H1 (cell line): Measurements from ENCODE around the gene TAF6. TPM values are rescaled to one million over a fixed set of nuclear protein-coding genes. Genes with fewer than 3 reads are reported as not detected.
A peak's percentile ranks its signal among the peaks of the same experiment; 100 is the strongest.

ENCODE experiments used
- CTCF ChIA-PET: fragments of 300-600 bp; sonication (Branson Sonifier 250); formaldehyde crosslinking; loops from one replicate; lab custom pipeline; 2021; ENCODE audit not compliant: partially characterized antibody; lab: Charles Lee
- POLR2A ChIA-PET: fragments of 300-600 bp; sonication (Branson Sonifier 250); formaldehyde crosslinking; loops from one replicate; lab custom pipeline; 2021; ENCODE audit warnings: inconsistent platforms; ENCODE audit not compliant: partially characterized antibody; lab: Charles Lee
- DNase-seq, 2 experiments: peaks; one replicate each; pipeline versions ENCODE4 v3.0.0 to v3.0.0-alpha.2; 2010 to 2022; ENCODE audit warnings: low spot score in 2 of 2, low read depth in 1 of 2, mixed read lengths in 1 of 2
- FAIRE-seq: peaks from 2 replicates; lab custom pipeline; 2011; peaks lifted over from hg19 to GRCh38; lab: Jason Lieb, UNC
- H2AFZ ChIP-seq: 2 replicates; pipeline ENCODE4 v1.8.1; 2012; ENCODE audit warnings: low read length, inconsistent platforms
- H2AK5ac ChIP-seq: 2 replicates; pipeline ENCODE4 v1.6.1; 2013; ENCODE audit warnings: low read depth, low read length
- H2BK120ac ChIP-seq: replicated peaks from 2 replicates; pipeline ENCODE3; 2013; ENCODE audit warnings: low read depth, low read length, inconsistent platforms
- H2BK12ac ChIP-seq: 2 replicates; pipeline ENCODE4 v1.6.1; 2013; ENCODE audit warnings: low read depth, low read length
- H2BK15ac ChIP-seq: 2 replicates; pipeline ENCODE4 v1.6.1; 2013; ENCODE audit warnings: low read length
- H2BK20ac ChIP-seq: 2 replicates; pipeline ENCODE4 v1.6.1; 2013; ENCODE audit warnings: low read length
- H2BK5ac ChIP-seq: 2 replicates; pipeline ENCODE4 v1.6.1; 2013; ENCODE audit warnings: low read depth, low read length
- H3K14ac ChIP-seq: 2 replicates; pipeline ENCODE4 v1.6.1; 2013; ENCODE audit warnings: inconsistent platforms; ENCODE audit not compliant: insufficient read length
- H3K18ac ChIP-seq: 2 replicates; pipeline ENCODE4 v1.6.1; 2013; ENCODE audit warnings: low read length; ENCODE audit errors: extremely low read depth
- H3K23ac ChIP-seq: 2 replicates; pipeline ENCODE4 v1.6.1; 2013; ENCODE audit warnings: inconsistent platforms; ENCODE audit not compliant: insufficient read length
- H3K23me2 ChIP-seq: 2 replicates; pipeline ENCODE4 v1.6.1; 2013; ENCODE audit warnings: low read depth, low read length
- H3K27ac ChIP-seq: 2 replicates; pipeline ENCODE4 v1.6.1; 2011; ENCODE audit warnings: low read depth, low read length, inconsistent platforms
- H3K27me3 ChIP-seq, 4 experiments: replicated peaks in 1 of 4; 1 replicate in 1 of 4; 2 replicates in 3 of 4; pipeline versions ENCODE4 v1.6.1 to v1.8.1; 2011 to 2013; ENCODE audit warnings: low read length in 3 of 4, mild to moderate bottlenecking in 3 of 4, inconsistent platforms in 2 of 4, mixed read lengths in 2 of 4, moderate library complexity in 1 of 4; ENCODE audit not compliant: control insufficient read depth in 3 of 4, insufficient read depth in 3 of 4; ENCODE audit errors: extremely low read depth in 1 of 4
- H3K36me3 ChIP-seq, 4 experiments: 2 replicates each; pipeline versions ENCODE4 v1.6.1 to v1.8.1; 2011 to 2013; ENCODE audit warnings: mild to moderate bottlenecking in 4 of 4, low read length in 3 of 4, moderate library complexity in 2 of 4, control low read depth in 1 of 4, inconsistent platforms in 1 of 4; ENCODE audit not compliant: insufficient read depth in 4 of 4, control insufficient read depth in 2 of 4
- H3K4ac ChIP-seq: replicated peaks from 2 replicates; pipeline ENCODE3; 2013; ENCODE audit warnings: low read length, low read depth, mixed read lengths, inconsistent platforms; ENCODE audit not compliant: insufficient read length
- H3K4me1 ChIP-seq, 4 experiments: replicated peaks in 1 of 4; 1 replicate in 1 of 4; 2 replicates in 3 of 4; pipeline versions ENCODE4 v1.6.1 to v1.8.1; 2011 to 2013; ENCODE audit warnings: low read length in 3 of 4, inconsistent platforms in 2 of 4, mixed read lengths in 1 of 4; ENCODE audit not compliant: insufficient read depth in 4 of 4, control insufficient read depth in 3 of 4
- H3K4me2 ChIP-seq, 2 experiments: 2 replicates each; pipeline versions ENCODE4 v1.6.1 to v1.8.1; 2011 to 2013; ENCODE audit warnings: low read depth in 2 of 2, low read length in 2 of 2, control low read depth in 1 of 2, inconsistent platforms in 1 of 2, mild to moderate bottlenecking in 1 of 2; ENCODE audit not compliant: insufficient read depth in 1 of 2
- H3K4me3 ChIP-seq, 4 experiments: fragments of 200-600, 300-600 bp in 1 of 4; sonication (generic), shearing (Covaris generic), sonication (Bioruptor Twin) in 1 of 4; 2 replicates each; pipeline versions ENCODE4 v1.5.1 to v1.8.1; 2011 to 2016; ENCODE audit warnings: low read length in 4 of 4, low read depth in 3 of 4, control low read depth in 2 of 4, inconsistent platforms in 2 of 4, mild to moderate bottlenecking in 2 of 4, mixed read lengths in 1 of 4, moderate library complexity in 1 of 4; ENCODE audit not compliant: insufficient read depth in 2 of 4; ENCODE audit errors: extremely low read depth in 1 of 4
- H3K56ac ChIP-seq: replicated peaks from 2 replicates; pipeline ENCODE3; 2013; ENCODE audit warnings: low read depth, mild to moderate bottlenecking, mixed read lengths, low read length, inconsistent platforms; ENCODE audit not compliant: insufficient read length
- H3K79me1 ChIP-seq: 2 replicates; pipeline ENCODE4 v1.6.1; 2013; ENCODE audit warnings: low read depth, low read length, control low read depth
- H3K79me2 ChIP-seq, 2 experiments: 2 replicates each; pipeline versions ENCODE4 v1.6.1 to v1.8.1; 2012 to 2013; ENCODE audit warnings: low read length in 2 of 2, mild to moderate bottlenecking in 2 of 2, inconsistent platforms in 1 of 2; ENCODE audit not compliant: insufficient read depth in 2 of 2, control insufficient read depth in 1 of 2
- H3K9ac ChIP-seq, 4 experiments: replicated peaks in 1 of 4; 1 replicate in 1 of 4; 2 replicates in 3 of 4; pipeline versions ENCODE4 v1.6.1 to v1.8.1; 2011 to 2013; ENCODE audit warnings: low read depth in 3 of 4, low read length in 3 of 4, control low read depth in 2 of 4, mild to moderate bottlenecking in 2 of 4, moderate library complexity in 2 of 4, inconsistent platforms in 1 of 4; ENCODE audit errors: extremely low read depth in 1 of 4
- H3K9me3 ChIP-seq, 2 experiments: 2 replicates each; pipeline versions ENCODE4 v1.6.1 to v1.8.1; 2012 to 2013; ENCODE audit warnings: mild to moderate bottlenecking in 2 of 2, moderate library complexity in 2 of 2, control low read depth in 1 of 2, inconsistent platforms in 1 of 2, low read depth in 1 of 2, low read length in 1 of 2, mixed read lengths in 1 of 2; ENCODE audit not compliant: insufficient read depth in 2 of 2
- H4K20me1 ChIP-seq, 2 experiments: replicated peaks in 1 of 2; 2 replicates each; pipeline versions ENCODE3 to v1.8.1; 2011 to 2013; ENCODE audit warnings: inconsistent platforms in 2 of 2, low read length in 2 of 2, mild to moderate bottlenecking in 1 of 2; ENCODE audit not compliant: insufficient read depth in 2 of 2, control insufficient read depth in 1 of 2
- H4K5ac ChIP-seq: 2 replicates; pipeline ENCODE4 v1.6.1; 2013; ENCODE audit warnings: low read length, low read depth, mixed read lengths, inconsistent platforms; ENCODE audit not compliant: insufficient read length
- H4K8ac ChIP-seq: 2 replicates; pipeline ENCODE4 v1.8.0; 2013; ENCODE audit warnings: mild to moderate bottlenecking, moderate library complexity, low read length, inconsistent platforms; ENCODE audit not compliant: insufficient read depth; ENCODE audit errors: extremely low read depth
- H4K91ac ChIP-seq: replicated peaks from 2 replicates; pipeline ENCODE3; 2013; ENCODE audit warnings: low read length, mixed read lengths, inconsistent platforms; ENCODE audit not compliant: insufficient read length
- ATF2 ChIP-seq: IDR thresholded peaks from 2 replicates; pipeline ENCODE4 v1.6.1; 2012; ENCODE audit warnings: low read length, inconsistent platforms
- WGBS, 2 experiments: shearing (Covaris generic) in 1 of 2; methylation state at CpG; one replicate each; pipeline versions ENCODE4 v1.1.6 to v1.1.7; 2013 to 2015; ENCODE audit warnings: low lambda C conversion rate in 2 of 2, mixed read lengths in 2 of 2, inconsistent platforms in 1 of 2, low coverage in 1 of 2, missing lambda C conversion rate in 1 of 2; ENCODE audit not compliant: insufficient replicate concordance in 2 of 2, insufficient coverage in 1 of 2, insufficient read length in 1 of 2; ENCODE audit errors: extremely low coverage in 1 of 2, missing lambda C conversion rate in 1 of 2; 5-methylcytosine and 5-hydroxymethylcytosine counted together
- polyA plus RNA-seq, 7 experiments: library from polyadenylated mRNA; depleted of rRNA in 3 of 7; stranded (reverse) in 5 of 7; unstranded in 2 of 7; fragments of >200 nt in 5 of 7; fragments of 200-250 nt in 2 of 7; gene quantifications; 1 replicate in 5 of 7; 2 replicates in 1 of 7; 4 replicates in 1 of 7; pipeline versions ENCODE4 v1.2.1 to v1.2.3, GENCODE V29; 2011 to 2013; ENCODE audit warnings: missing spikeins in 2 of 7, mixed read lengths in 2 of 7
- total RNA-seq: library from RNA; stranded (reverse); fragmentation: NEBNext Ultra II Directional; extraction: Animal tissue kit (Norgen Biotek cat#: 25700); gene quantifications from 2 replicates; pipeline ENCODE4 v1.2.1, GENCODE V29; 2021

The TAF6 gene
- total and polyA plus RNA-seq, 2 of the 8 experiments (the other 6 are each of a cell fraction or from before 2014, with no cell fraction given): 66.7 to 101 TPM

DNA sequence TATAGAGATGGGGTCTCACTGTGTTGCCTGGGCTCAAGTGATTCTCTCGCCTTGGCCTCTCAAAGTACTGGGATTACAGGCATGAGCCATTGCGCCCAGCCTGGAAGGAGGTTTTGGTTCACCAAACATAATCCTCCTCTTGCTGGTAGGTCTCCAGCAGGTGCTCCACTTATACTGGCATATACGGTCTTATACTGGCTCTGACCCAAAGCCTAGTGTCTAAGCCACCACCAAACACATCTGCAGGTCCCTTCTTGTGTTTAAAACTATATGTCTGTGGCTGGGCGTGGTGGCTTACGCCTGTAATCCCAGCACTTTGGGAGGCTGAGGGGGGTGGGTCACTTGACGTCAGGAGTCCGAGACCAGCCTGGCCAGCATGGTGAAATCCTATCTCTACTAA is 13.0 kb upstream of the TAF6 start:
- Histone ChIP-seq H2BK15ac (no peak overlapping the region), H3K36me3 (no peaks in the 10 kb centered on the region), H3K23me2 (peaks cover 8% of the 10 kb centered on the region; the same call in 1 of the 2 replicates), H2BK20ac (no peak overlapping the region), H3K27ac (no peak overlapping the region), H3K14ac (no peak overlapping the region), H3K9ac (no peak overlapping the region), H3K23ac (no peak overlapping the region), H4K8ac (no peak overlapping the region), H3K9me3 (no peaks in the 10 kb centered on the region), H3K79me2 (no peaks in the 10 kb centered on the region), H3K4me1 (peaks cover 0 to 8% (median 0%) of the 10 kb centered on the region in 4 experiments; a peak in 2 of 7 replicates), H2BK120ac (no peak overlapping the region), H3K27me3 (peaks cover 0 to 11% (median 0%) of the 10 kb centered on the region in 4 experiments; a peak in 2 of 7 replicates), H3K79me1 (no peaks in the 10 kb centered on the region), H2BK12ac (0 out of 2 replicates have a peak overlapping the region, but pooled peaks have one; percentile 39), H2BK5ac (no peak overlapping the region), H3K56ac (no peak overlapping the region), H3K4me2 (no peak overlapping the region), H2AFZ (no peak overlapping the region), H3K4me3 (no peak overlapping the region), H2AK5ac (no peak overlapping the region), H4K5ac (no peak overlapping the region), H4K91ac (no peak overlapping the region), H3K18ac (no peak overlapping the region), H3K4ac (no peak overlapping the region), H4K20me1 (no peaks in the 10 kb centered on the region)
- 72% methylated on average over 7 of the region's 7 CpGs; no CpG with 5 or more reads in 1 of the 2 experiments for WGBS, 2 experiments
- POLR2A ChIA-PET: interaction anchor here (0.5 to 3.3 kb wide), 17 partner anchors 9 to 86 kb away, joined by 3 to 14 read pairs (median 5); partner anchors contain the start of genes AP4M1, GAL3ST4, GPC2 and MCM7
- CTCF ChIA-PET: interaction anchor here (0.7 to 9.0 kb wide), 31 partner anchors 8 to 275 kb away, joined by 3 to 108 read pairs (median 8); partner anchors contain the start of genes AP4M1, GAL3ST4, LAMTOR4 and MCM7
- no peak for DNase-seq
- no peak for FAIRE-seq
- TF ChIP-seq ATF2: no peak
